ENCODE measurements around the gene MRPL38.
A peak's percentile ranks its signal among the peaks of the same experiment; 100 is the strongest.
"Not testable (repeated sequence)": the region's sequence is repeated elsewhere in the genome, so short reads cannot be mapped to it uniquely, and the experiment has no call there.

The MRPL38 gene

DNA sequence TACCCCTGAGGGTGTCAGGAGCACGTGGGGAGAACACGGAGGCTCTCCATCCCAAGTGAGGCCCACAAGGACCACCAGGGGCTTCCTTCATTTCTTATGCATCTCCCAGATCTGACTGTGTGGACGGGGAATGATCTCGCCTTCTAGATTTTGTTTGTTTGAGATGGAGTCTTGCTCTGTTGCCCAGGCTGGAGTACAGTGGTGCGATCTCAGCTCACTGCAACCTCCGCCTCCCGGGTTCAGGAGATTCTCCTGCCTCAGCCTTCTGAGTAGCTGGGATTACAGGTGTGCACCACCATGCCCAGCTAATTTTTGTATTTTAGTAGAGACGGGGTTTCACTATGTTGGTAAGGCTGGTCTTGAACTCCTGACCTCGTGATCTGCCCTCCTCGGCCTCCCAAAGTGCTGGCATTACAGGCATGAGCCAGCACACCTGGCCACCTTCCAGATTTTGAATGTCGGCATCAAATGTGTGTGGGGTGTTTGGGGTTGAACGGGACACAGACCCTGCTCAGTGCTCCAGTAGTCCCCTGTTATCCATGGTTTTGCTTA lies 35.9 kb downstream of the MRPL38 start:
- H3K4me1 Mint-ChIP-seq (ENCODE audit: low read depth), result peaks cover 18% of the 10 kb centered on the region
- peak overlapping the region; percentile 11 for H3K27ac Mint-ChIP-seq
- not testable (repeated sequence) for H3K4me3 Mint-ChIP-seq; H3K9me3 Mint-ChIP-seq; H3K27me3 Mint-ChIP-seq; H3K36me3 Mint-ChIP-seq (ENCODE audit: low read depth)

DNA sequence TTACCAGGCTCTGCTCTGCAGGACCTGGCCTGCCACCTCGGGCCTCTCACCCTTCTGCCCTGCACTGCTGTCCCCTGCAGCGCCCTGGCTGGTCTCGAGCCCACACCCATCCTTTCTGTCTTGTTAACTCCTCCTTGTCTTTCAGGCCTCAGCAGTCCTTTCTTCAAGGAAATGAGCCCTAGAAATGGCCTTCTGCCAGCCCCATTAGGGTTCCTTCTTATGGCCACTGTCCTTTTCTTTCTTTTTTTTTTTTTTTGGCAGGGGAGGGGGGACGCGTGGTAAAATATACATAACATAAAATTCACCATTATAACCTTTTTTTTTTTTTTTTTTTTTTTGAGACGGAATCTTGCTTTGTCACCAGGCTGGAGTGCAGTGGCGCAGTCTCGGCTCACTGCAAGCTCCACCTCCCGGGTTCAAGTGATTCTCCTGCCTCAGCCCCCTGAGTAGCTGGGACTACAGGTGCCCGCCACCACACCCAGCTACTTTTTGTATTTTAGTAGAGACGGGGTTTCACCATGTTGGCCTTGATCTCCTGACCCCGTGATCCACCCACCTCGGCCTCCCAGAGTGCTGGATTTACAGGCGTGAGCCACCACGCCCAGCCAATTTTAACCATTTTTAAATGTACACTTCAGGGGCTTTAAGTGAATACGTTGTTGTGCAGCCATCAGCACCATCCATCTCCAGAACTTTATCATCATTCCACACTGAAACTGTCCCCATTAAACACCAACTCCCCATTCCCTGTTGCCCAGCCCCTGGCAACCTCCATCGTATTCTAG lies 39.1 kb downstream of the MRPL38 start:
- H3K9me3 Mint-ChIP-seq; H3K27me3 Mint-ChIP-seq; H3K4me3 Mint-ChIP-seq; H3K27ac Mint-ChIP-seq; H3K36me3 Mint-ChIP-seq (ENCODE audit: low read depth): not testable (repeated sequence)
- H3K4me1 Mint-ChIP-seq (ENCODE audit: low read depth), result peaks cover 18% of the 10 kb centered on the region

DNA sequence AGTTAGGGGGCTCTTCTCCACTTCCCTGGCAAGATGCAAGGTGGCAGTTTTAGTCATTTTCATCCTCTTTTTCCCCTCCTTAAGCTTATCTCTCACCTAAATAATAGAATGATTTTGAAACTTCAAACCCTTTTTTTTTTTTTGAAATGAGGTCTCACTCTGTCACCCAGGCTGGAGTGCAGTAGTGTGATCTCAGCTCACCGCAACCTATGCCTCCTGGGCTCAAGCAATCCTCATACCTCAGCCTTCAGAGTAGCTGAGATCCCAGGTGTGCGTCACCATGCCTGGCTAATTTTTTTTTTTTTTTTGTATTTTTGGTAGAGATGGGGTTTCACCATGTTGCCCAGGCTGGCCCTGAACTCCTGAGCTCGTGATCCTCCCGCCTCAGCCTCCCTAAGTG lies 39.8 kb downstream of the MRPL38 start:
- peak overlapping the region; percentile 68 for H3K27ac Mint-ChIP-seq
- H3K27me3 Mint-ChIP-seq; H3K4me3 Mint-ChIP-seq; H3K9me3 Mint-ChIP-seq; H3K36me3 Mint-ChIP-seq (ENCODE audit: low read depth): not testable (repeated sequence)
- H3K4me1 Mint-ChIP-seq (ENCODE audit: low read depth), result peaks cover 18% of the 10 kb centered on the region

DNA sequence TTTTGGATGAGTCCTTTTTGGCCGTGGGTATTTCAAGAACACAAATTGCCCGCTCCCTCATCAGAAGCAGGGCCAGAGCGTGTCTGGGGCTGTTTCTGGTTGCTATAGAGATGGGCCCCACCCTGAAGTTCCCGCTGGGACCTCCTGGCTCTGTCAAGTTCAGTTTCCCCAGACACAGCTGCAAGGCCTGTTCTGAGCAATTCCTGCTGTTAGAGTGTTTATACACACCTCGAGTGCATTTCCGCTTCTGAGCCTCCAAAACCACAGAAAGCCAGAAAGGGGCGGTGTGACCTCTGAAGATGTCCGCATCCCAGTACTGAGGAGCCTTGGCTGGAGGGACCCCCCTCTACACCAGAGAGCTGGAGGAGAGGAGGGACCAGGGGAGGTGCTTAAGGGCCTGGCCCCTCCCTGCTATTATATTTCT lies 40.2 kb downstream of the MRPL38 start:
- Mint-ChIP-seq H3K36me3 (ENCODE audit: low read depth) (no peaks in the 10 kb centered on the region), H3K4me1 (ENCODE audit: low read depth) (peaks cover 23% of the 10 kb centered on the region), H3K27ac (peak overlapping the region; percentile 68), H3K4me3 (no peak overlapping the region), H3K9me3 (no peaks in the 10 kb centered on the region), H3K27me3 (no peaks in the 10 kb centered on the region)

DNA sequence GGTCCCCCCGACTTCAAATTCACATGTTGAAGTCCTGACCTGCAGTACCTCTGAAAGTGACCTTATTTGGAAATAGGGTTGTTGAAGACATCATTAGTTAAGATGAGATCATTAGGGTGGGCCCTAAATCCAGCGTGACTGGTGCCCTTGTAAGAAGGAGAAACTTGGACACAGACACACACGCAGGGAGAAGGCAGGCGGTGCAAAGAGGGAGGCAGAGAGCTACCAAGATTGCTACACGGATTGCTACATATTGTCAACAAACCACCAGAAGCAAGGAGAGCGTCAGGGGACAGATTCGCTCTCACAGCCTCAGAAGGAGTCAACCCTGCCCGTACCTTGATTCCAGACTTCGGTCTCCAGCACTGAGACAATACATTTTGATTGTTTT lies 42.8 kb downstream of the MRPL38 start:
- Mint-ChIP-seq H3K36me3 (ENCODE audit: low read depth) (no peaks in the 10 kb centered on the region), H3K27me3 (no peaks in the 10 kb centered on the region), H3K27ac (no peak overlapping the region), H3K4me3 (no peak overlapping the region), H3K9me3 (no peaks in the 10 kb centered on the region), H3K4me1 (ENCODE audit: low read depth) (peaks cover 40% of the 10 kb centered on the region)

DNA sequence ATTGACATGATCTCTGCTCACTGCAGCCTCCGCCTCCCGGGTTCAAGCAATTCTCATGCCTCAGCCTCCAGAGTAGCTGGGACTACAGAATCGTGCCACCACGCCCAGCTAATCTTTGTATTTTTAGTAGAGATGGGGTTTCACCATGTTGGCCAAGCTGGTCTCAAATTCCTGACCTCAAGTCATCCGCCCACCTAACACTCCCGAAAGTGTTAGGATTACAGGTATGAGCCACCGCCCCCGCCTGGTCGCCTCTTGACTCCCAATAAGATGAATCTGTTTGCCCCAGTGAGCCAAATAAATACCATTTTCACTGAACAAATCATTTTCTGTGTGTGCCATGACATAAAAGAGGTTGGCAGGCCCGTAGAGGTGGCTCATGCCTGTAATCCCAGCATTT lies 45.3 kb downstream of the MRPL38 start:
- not testable (repeated sequence) for H3K36me3 Mint-ChIP-seq (ENCODE audit: low read depth); H3K4me3 Mint-ChIP-seq; H3K27ac Mint-ChIP-seq; H3K9me3 Mint-ChIP-seq; H3K27me3 Mint-ChIP-seq
- H3K4me1 Mint-ChIP-seq (ENCODE audit: low read depth), result peaks cover 33% of the 10 kb centered on the region

DNA sequence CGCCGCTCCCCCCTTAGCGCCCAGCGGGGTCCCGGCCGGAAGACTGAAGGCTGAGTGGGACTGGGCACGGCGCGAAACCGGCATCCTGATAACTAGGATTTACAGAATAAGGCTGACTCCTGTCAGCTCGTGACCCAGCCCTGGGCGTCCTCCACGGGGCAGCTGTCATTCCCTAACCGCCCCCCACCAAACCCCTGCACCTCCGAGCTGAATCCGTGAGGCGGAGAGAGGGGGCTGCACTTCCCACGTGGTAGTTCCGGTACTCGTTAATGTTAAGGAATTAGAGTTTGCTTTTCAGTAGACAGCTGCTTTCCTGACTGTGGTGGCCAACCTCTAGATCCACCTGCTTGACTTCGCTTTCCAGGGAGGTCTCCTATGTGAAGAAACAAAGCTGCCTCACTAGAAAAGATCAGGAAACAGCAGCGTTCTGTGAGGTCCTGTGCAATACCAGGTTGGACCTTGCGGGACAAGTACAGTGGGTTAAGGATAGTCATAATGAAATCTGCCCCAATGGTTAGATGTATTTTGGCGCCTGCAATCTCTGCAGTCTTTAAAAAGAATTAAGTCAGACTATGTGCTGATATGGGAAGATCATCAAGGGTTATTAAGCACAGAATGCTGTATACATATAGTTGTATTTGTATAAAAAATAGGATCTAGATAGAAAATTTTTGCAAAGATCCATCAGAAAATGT lies 48.5 kb downstream of the MRPL38 start:
- Mint-ChIP-seq H3K4me3 (no peak overlapping the region), H3K4me1 (ENCODE audit: low read depth) (peaks cover 35% of the 10 kb centered on the region), H3K27ac (peak overlapping the region; percentile 93), H3K27me3 (no peaks in the 10 kb centered on the region), H3K9me3 (no peaks in the 10 kb centered on the region), H3K36me3 (ENCODE audit: low read depth) (no peaks in the 10 kb centered on the region)

DNA sequence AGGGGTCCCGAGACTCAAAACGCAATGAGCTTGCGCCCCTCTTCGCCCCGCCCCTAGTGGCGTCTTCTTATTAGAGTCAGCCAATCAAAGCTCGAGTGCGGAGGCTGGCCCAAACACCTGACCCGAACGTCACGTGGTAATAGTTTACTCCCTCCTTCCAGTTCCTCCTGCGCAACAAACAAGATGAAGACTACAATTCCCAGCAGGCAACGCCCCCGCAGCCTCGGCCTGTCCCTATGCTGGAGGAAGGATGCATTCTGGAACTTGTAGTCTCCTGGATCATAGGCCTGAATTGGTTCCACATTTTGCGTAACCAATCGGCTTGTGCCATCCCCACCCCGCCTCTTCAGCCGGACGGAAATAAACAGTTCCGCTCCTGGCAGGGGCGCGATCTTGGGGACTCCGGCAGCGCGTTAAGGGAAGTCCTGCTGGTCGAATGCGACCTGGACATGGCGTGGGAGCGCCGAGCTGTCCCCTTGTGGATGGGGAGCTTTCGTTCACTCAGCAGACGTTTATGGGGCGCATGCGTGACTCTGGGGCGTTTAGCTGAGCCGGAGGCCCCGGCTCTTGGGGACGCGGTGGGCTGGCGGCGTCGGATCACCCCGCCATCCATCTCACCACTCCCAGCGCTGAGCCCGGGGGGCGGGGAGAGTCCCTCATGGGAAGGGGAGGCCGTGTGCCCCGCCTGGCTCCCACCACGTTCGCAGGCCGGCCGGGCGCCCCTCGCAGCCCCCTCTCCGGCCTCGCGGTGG lies 49.2 kb downstream of the MRPL38 start, which contains the start of gene WBP2:
TSS of gene WBP2 (minus strand) at position 26 of the 752 bp plus-strand sequence. CDS start 38 bp downstream, outside the sequence.
- Mint-ChIP-seq H3K4me1 (ENCODE audit: low read depth) (peaks cover 35% of the 10 kb centered on the region), H3K27me3 (no peaks in the 10 kb centered on the region), H3K36me3 (ENCODE audit: low read depth) (no peaks in the 10 kb centered on the region), H3K4me3 (no peak within 1 kb of the TSS), H3K9me3 (no peaks in the 10 kb centered on the region), H3K27ac (peak within 1 kb of the TSS; percentile 93)

DNA sequence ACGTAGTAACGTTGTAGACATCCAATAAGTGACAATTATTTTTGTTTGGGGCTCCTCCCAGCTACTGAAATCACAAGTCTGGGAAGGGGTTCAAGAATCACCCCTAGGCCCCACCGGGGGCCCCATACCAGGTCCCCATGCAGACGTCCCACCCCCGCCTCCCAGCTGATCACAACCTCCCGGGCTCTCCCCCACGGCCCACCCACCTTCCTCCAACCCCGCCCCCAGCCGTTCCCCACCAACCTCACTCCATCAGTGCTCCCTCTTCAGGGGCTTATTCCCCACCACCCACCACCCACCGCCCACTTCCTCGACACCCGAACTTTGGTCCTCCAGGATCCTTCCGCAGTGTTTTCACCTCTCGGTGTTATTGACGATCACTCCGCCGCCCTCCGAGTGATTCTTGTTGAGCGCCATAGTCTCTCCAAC lies 49.8 kb downstream of the MRPL38 start:
- Mint-ChIP-seq H3K4me3 (no peak overlapping the region), H3K4me1 (ENCODE audit: low read depth) (peaks cover 35% of the 10 kb centered on the region), H3K27ac (no peak overlapping the region), H3K9me3 (no peaks in the 10 kb centered on the region), H3K36me3 (ENCODE audit: low read depth) (no peaks in the 10 kb centered on the region), H3K27me3 (no peaks in the 10 kb centered on the region)

DNA sequence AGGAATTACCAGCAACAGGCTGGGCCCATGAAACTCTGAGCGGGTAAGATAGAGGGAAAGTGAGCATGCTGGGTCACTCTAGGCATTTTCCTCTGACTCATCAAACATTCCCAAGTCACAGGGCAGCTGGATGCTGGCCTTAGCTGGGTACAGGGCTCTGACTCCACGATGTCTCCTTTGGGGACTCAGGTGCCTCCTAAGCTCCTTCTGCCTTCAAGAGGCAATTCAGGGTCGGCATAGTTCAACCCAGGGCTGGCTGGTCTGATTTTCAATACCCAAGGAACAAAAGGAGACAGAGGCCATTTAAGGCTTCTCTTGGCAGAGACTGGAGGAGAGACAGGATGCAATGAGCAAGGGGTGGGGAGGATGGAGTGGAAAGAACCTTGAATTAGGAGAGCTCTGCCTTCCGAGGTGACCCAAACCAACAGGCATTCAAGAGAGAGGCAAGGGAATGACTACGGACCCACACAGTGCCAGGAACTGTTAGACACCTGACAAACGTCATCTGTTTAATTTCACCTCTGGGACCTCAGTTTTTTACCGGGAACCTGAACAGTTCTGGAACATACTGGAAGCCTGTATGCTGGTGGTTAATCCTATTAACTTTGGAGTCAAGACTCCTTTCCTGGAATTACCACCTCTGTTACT lies 50.5 kb downstream of the MRPL38 start:
- H3K9me3 Mint-ChIP-seq, result no peaks in the 10 kb centered on the region
- H3K27ac Mint-ChIP-seq, result no peak overlapping the region
- H3K36me3 Mint-ChIP-seq (ENCODE audit: low read depth), result no peaks in the 10 kb centered on the region
- H3K4me1 Mint-ChIP-seq (ENCODE audit: low read depth), result peaks cover 28% of the 10 kb centered on the region
- H3K27me3 Mint-ChIP-seq, result no peaks in the 10 kb centered on the region
- H3K4me3 Mint-ChIP-seq, result no peak overlapping the region

DNA sequence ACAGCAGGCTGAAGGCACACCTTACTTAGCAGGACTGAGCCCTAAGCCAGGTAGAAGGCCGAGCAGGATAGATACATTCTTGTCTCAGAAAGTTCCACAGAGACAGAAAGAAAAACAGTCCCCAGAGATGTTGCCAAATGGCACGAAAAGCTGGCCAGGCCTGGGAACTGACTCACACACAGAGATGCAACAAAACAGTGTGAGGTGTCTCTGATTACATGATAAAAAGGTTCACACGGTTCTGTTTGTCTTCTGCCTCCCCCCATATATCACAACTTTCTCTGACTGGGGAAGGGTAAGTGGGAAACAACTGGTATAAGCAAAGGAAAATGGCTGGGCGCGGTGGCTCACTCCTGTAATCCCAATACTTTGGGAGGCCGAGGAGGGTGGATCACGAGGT lies 51.3 kb downstream of the MRPL38 start:
- Mint-ChIP-seq H3K36me3 (ENCODE audit: low read depth) (peaks cover under 1% of the 10 kb centered on the region), H3K27me3 (no peaks in the 10 kb centered on the region), H3K27ac (no peak overlapping the region), H3K9me3 (no peaks in the 10 kb centered on the region), H3K4me1 (ENCODE audit: low read depth) (peaks cover 20% of the 10 kb centered on the region), H3K4me3 (peak overlapping the region; percentile 17)

DNA sequence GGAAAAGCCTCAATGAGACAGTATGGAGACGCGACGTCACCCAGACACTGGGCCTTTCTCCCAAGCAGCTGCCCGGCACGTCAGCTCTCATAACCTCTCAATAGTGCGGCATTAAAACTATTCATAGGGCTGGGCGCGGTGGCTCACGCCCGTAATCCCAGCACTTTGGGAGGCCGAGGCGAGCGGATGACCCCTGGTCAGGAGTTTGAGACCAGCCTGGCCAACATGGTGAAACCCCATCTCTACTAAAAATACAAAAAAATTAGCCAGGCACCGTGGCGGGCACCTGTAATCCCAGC lies 53.0 kb downstream of the MRPL38 start:
- H3K36me3 Mint-ChIP-seq (ENCODE audit: low read depth); H3K27ac Mint-ChIP-seq; H3K4me3 Mint-ChIP-seq; H3K9me3 Mint-ChIP-seq; H3K27me3 Mint-ChIP-seq: not testable (repeated sequence)
- H3K4me1 Mint-ChIP-seq (ENCODE audit: low read depth), result peaks cover 12% of the 10 kb centered on the region

DNA sequence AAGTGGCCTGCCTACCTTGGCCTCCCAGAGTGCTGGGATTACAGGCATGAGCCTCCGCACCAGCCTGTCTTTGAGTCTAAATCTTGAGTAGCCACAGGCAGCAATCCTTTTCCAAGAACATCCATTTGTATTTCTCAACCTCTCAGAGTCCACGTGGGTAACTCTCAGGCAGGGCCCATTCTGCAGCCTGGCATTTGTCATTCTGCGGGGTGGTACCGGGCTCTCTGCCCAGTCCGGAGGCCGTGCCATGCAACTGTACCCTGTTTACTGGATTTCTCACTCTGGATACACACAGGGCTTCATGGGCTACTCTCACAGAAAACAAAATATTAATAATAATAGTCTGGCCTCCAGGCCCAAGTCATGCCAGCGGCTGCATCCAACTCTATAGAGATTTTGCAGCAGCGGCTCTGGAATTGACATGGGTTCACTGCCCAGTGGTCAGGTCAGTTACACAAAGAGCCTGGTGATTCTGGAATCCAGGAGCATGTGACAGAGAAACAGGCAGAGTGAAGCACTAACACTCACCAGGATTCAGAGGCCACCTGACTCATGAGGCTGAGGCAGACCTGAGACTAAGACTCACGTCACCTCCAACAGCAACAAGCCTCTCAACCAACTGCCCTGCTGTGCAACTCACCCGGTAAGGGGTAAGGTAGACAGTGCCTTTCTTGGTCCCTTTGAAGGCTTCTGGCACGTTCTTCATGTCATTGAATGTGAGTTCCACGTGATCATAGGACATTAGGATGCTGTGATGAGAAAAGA lies 53.6 kb downstream of the MRPL38 start:
- no peaks in the 10 kb centered on the region for H3K9me3 Mint-ChIP-seq
- no peaks in the 10 kb centered on the region for H3K27me3 Mint-ChIP-seq
- H3K36me3 Mint-ChIP-seq (ENCODE audit: low read depth), result peaks cover 5% of the 10 kb centered on the region
- no peak overlapping the region for H3K4me3 Mint-ChIP-seq
- no peak overlapping the region for H3K27ac Mint-ChIP-seq
- H3K4me1 Mint-ChIP-seq (ENCODE audit: low read depth), result peaks cover 7% of the 10 kb centered on the region

DNA sequence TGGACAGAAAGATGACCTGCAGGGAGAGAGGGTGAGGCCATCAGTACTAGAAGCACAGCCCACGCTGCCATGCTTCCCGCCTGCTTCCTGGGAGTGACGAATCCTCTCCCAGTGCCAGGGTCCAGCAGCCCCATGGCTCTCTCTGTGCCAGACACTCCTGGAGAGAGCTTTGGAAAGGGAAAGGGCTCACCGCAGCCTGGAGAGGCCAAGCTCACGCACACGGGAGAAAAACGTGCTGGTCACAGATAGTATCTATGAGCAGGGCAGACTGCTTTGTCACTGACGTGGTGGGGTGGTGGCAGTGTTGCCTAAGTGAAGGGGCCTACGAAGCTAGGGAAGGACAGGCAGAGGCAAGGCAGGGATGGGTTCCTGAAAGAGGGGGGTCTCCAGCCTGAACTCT lies 55.0 kb downstream of the MRPL38 start:
- no peak overlapping the region for H3K27ac Mint-ChIP-seq
- H3K27me3 Mint-ChIP-seq, result no peaks in the 10 kb centered on the region
- H3K9me3 Mint-ChIP-seq, result no peaks in the 10 kb centered on the region
- peaks cover 5% of the 10 kb centered on the region for H3K36me3 Mint-ChIP-seq (ENCODE audit: low read depth)
- H3K4me1 Mint-ChIP-seq (ENCODE audit: low read depth), result peaks cover 16% of the 10 kb centered on the region
- H3K4me3 Mint-ChIP-seq, result no peak overlapping the region

All from stimulated activated naive CD8-positive, alpha-beta T cell treated with anti-CD3 and anti-CD28 coated beads, Interleukin-15, Interleukin-2, amounts not matched to agents 100 ng/mL and 50 ng/mL, for 24 hours (primary cell).